GM12878 (cell line): ENCODE data around the gene DCPS. TPM values are rescaled to one million over a fixed set of nuclear protein-coding genes. Genes with fewer than 3 reads are reported as not detected.

Experiments
- ATAC-seq: fragments of 200-7000 bp; cut with Tn5 transposase; 3 replicates; pipeline ENCODE4 v1.9.1; 2020; ENCODE audit warnings: mild to moderate bottlenecking, moderate library complexity
- BruUV-seq: library from RNA; stranded (reverse); fragments of 400-500 nt; replicated peaks from 2 replicates; lab custom pipeline; 2021; lab: Mats Ljungman, UMichigan
- CTCF ChIA-PET: fragments of 300-600 bp; sonication (Branson Sonifier 250); formaldehyde crosslinking; extraction: SDS; loops from one replicate; lab custom pipeline; 2021; ENCODE audit warnings: inconsistent platforms; lab: Yijun Ruan, JAX
- POLR2A ChIA-PET: fragments of 350-600 bp; formaldehyde crosslinking; extraction: SDS; loops from one replicate; lab custom pipeline; 2021; ENCODE audit warnings: inconsistent platforms; lab: Charles Lee
- RAD21 ChIA-PET: fragments of 300-600 bp; sonication (Branson Sonifier 250); formaldehyde crosslinking; loops from one replicate; lab custom pipeline; 2023; ENCODE audit warnings: antibody characterized with exemption; ENCODE audit not compliant: unreplicated experiment; lab: Charles Lee
- SMC1A ChIA-PET: fragments of 300-600 bp; sonication (Branson Sonifier 250); formaldehyde crosslinking; loops from one replicate; lab custom pipeline; 2023; ENCODE audit not compliant: unreplicated experiment, uncharacterized antibody; lab: Charles Lee
- DNase-seq: peaks from one replicate; pipeline ENCODE4 v3.0.0-alpha.2; 2011; ENCODE audit warnings: low read depth, low spot score
- FAIRE-seq: peaks from 3 replicates; lab custom pipeline; 2011; peaks lifted over from hg19 to GRCh38; lab: Jason Lieb, UNC
- H2AFZ ChIP-seq: 2 replicates; pipeline ENCODE4 v1.6.0; 2011; ENCODE audit warnings: low read depth, low read length, control low read depth; ENCODE audit not compliant: control insufficient read depth
- H3K27ac ChIP-seq: 2 replicates; pipeline ENCODE4 v1.5.1; 2011; ENCODE audit warnings: control low read depth; ENCODE audit not compliant: control insufficient read depth, insufficient read depth
- H3K27me3 ChIP-seq, 2 experiments: replicated peaks in 1 of 2; 2 replicates each; pipeline versions ENCODE4 v1.6.0 to v1.6.1; 2011; ENCODE audit warnings: low read length in 1 of 2; ENCODE audit not compliant: control insufficient read depth in 2 of 2, insufficient read depth in 2 of 2
- H3K36me3 ChIP-seq, 2 experiments: 2 replicates each; pipeline ENCODE4 v1.5.1; 2011; ENCODE audit warnings: low read length in 1 of 2; ENCODE audit not compliant: control insufficient read depth in 2 of 2, insufficient read depth in 2 of 2
- H3K4me1 ChIP-seq: 2 replicates; pipeline ENCODE4 v1.6.1; 2011; ENCODE audit warnings: mild to moderate bottlenecking, low read length, moderate library complexity, mixed read lengths; ENCODE audit not compliant: control insufficient read depth, insufficient read depth
- H3K4me2 ChIP-seq: 2 replicates; pipeline ENCODE4 v1.6.0; 2011; ENCODE audit warnings: control low read depth; ENCODE audit not compliant: control insufficient read depth, insufficient read depth
- H3K4me3 ChIP-seq: fragments of 200-600 bp; sonication (generic); 2 replicates; pipeline ENCODE4 v1.5.1; 2016
- H3K79me2 ChIP-seq: 2 replicates; pipeline ENCODE4 v1.6.0; 2011; ENCODE audit warnings: low read length; ENCODE audit not compliant: control insufficient read depth, insufficient read depth
- H3K9ac ChIP-seq: 2 replicates; pipeline ENCODE4 v1.8.0; 2011; ENCODE audit warnings: low read length, control low read depth, mixed read lengths; ENCODE audit not compliant: control insufficient read depth, insufficient read depth
- H3K9me3 ChIP-seq: replicated peaks from 3 replicates; pipeline ENCODE4 v1.5.1; 2011; ENCODE audit warnings: mild to moderate bottlenecking, low read length; ENCODE audit not compliant: control insufficient read depth, insufficient read depth
- H4K20me1 ChIP-seq: 2 replicates; pipeline ENCODE4 v1.6.0; 2011; ENCODE audit not compliant: control insufficient read depth, insufficient read depth
- BCL3 ChIP-seq: IDR thresholded peaks from 2 replicates; pipeline ENCODE4 v1.6.1; 2011; ENCODE audit warnings: borderline replicate concordance, low read depth, mild to moderate bottlenecking, moderate library complexity, low read length; ENCODE audit not compliant: insufficient read depth, poor library complexity, severe bottlenecking
- EED ChIP-seq: sonication (generic); IDR thresholded peaks from 2 replicates; pipeline ENCODE4 v1.6.1; 2016; ENCODE audit warnings: antibody characterized with exemption, low read depth
- IRF3 ChIP-seq: fragments of 450-650 bp; IDR thresholded peaks from 2 replicates; pipeline ENCODE4 v1.6.1; 2014; ENCODE audit warnings: mild to moderate bottlenecking
- RBBP5 ChIP-seq: fragments of 200-600 bp; sonication (generic); conservative IDR thresholded peaks from 2 replicates; pipeline ENCODE4 v1.6.1; 2016
- SMARCA5 ChIP-seq: fragments of 450-650 bp; IDR thresholded peaks from 2 replicates; pipeline ENCODE4 v1.6.1; 2017; ENCODE audit warnings: mild to moderate bottlenecking
- YBX1 ChIP-seq: fragments of 450-650 bp; IDR thresholded peaks from 2 replicates; pipeline ENCODE4 v1.6.1; 2016; ENCODE audit warnings: antibody characterized with exemption
- WGBS: methylation state at CpG from one replicate; pipeline ENCODE4 v1.1.6; 2016; ENCODE audit warnings: low lambda C conversion rate; ENCODE audit not compliant: insufficient replicate concordance, insufficient coverage; ENCODE audit errors: missing lambda C conversion rate; 5-methylcytosine and 5-hydroxymethylcytosine counted together
- in situ Hi-C: fragments of 300-500 bp; cut with MboI; formaldehyde crosslinking; loops from 9 replicates; pipeline ENCODE4 v1.14.3; 2018; ENCODE audit warnings: mixed read lengths
- intact Hi-C: fragments of 100-400 bp; cut with micrococcal nuclease; formaldehyde crosslinking; loops from one replicate; pipeline ENCODE4 v1.14.2; 2022; ENCODE audit not compliant: unreplicated experiment
- polyA plus RNA-seq, 11 experiments: library from polyadenylated mRNA; depleted of rRNA in 4 of 11; unstranded in 6 of 11; stranded (reverse) in 5 of 11; fragments of >200 nt; fragmentation: Nextera tagmentation in 4 of 11; fragmentation: Illumina TruSeq in 1 of 11; extraction: Ambion mirVana in 4 of 11; extraction: Trizol in 1 of 11; gene quantifications; 1 replicate in 1 of 11; 2 replicates in 10 of 11; pipeline versions ENCODE4 v1.2.1 to v1.2.3, GENCODE V29; 2011 to 2016; ENCODE audit warnings: inconsistent platforms in 2 of 11, missing spikeins in 2 of 11, low read depth in 1 of 11
- total RNA-seq, 4 experiments: library from RNA; depleted of rRNA in 3 of 4; stranded (reverse); fragments of >200 nt in 3 of 4; fragmentation: Illumina TruSeq in 1 of 4; extraction: Trizol in 1 of 4; gene quantifications; 2 replicates each; pipeline versions ENCODE4 v1.2.1 to v1.2.3, GENCODE V29; 2013 to 2021
- TF ChIP-seq, protein P1 (sequence below): IDR thresholded peaks from 2 replicates; pipeline ENCODE4 v1.6.1; 2011; ENCODE audit warnings: mild to moderate bottlenecking, low read depth, low read length, moderate library complexity; ENCODE audit not compliant: insufficient replicate concordance
- TF ChIP-seq, protein P2 (sequence below): fragments of 450-650 bp; IDR thresholded peaks from 2 replicates; pipeline ENCODE4 v1.6.1; 2016; ENCODE audit warnings: mild to moderate bottlenecking, moderate library complexity, borderline replicate concordance
- TF ChIP-seq, protein P3 (sequence below): IDR thresholded peaks from 2 replicates; pipeline ENCODE4 v1.6.1; 2011; ENCODE audit warnings: low read depth, mild to moderate bottlenecking, low read length, moderate library complexity, borderline replicate concordance; ENCODE audit errors: extremely low read depth

The DCPS gene
- total and polyA plus RNA-seq, 10 of the 15 experiments (the other 5 are each of a cell fraction or from before 2014, with no cell fraction given) = 23.5 to 101 (median 67.4) TPM

GRCh38 chr11:126348806-126349582 lies 45.1 kb downstream of the DCPS start:
- intact Hi-C loops = no loop called here
- no peak for FAIRE-seq
- H3K79me2 ChIP-seq = peaks cover 10% of the 10 kb centered on the region
- H3K9me3 ChIP-seq = no peaks in the 10 kb centered on the region
- TF ChIP-seq YBX1 (no peak), IRF3 (no peak), SMARCA5 (no peak), BCL3 (no peak), EED (no peak), RBBP5 (no peak)
- TF ChIP-seq, protein P1, sequence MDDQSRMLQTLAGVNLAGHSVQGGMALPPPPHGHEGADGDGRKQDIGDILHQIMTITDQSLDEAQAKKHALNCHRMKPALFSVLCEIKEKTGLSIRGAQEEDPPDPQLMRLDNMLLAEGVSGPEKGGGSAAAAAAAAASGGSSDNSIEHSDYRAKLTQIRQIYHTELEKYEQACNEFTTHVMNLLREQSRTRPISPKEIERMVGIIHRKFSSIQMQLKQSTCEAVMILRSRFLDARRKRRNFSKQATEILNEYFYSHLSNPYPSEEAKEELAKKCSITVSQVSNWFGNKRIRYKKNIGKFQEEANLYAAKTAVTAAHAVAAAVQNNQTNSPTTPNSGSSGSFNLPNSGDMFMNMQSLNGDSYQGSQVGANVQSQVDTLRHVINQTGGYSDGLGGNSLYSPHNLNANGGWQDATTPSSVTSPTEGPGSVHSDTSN = no peak
- TF ChIP-seq, protein P2, sequence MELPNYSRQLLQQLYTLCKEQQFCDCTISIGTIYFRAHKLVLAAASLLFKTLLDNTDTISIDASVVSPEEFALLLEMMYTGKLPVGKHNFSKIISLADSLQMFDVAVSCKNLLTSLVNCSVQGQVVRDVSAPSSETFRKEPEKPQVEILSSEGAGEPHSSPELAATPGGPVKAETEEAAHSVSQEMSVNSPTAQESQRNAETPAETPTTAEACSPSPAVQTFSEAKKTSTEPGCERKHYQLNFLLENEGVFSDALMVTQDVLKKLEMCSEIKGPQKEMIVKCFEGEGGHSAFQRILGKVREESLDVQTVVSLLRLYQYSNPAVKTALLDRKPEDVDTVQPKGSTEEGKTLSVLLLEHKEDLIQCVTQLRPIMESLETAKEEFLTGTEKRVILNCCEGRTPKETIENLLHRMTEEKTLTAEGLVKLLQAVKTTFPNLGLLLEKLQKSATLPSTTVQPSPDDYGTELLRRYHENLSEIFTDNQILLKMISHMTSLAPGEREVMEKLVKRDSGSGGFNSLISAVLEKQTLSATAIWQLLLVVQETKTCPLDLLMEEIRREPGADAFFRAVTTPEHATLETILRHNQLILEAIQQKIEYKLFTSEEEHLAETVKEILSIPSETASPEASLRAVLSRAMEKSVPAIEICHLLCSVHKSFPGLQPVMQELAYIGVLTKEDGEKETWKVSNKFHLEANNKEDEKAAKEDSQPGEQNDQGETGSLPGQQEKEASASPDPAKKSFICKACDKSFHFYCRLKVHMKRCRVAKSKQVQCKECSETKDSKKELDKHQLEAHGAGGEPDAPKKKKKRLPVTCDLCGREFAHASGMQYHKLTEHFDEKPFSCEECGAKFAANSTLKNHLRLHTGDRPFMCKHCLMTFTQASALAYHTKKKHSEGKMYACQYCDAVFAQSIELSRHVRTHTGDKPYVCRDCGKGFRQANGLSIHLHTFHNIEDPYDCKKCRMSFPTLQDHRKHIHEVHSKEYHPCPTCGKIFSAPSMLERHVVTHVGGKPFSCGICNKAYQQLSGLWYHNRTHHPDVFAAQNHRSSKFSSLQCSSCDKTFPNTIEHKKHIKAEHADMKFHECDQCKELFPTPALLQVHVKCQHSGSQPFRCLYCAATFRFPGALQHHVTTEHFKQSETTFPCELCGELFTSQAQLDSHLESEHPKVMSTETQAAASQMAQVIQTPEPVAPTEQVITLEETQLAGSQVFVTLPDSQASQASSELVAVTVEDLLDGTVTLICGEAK = no peak
- TF ChIP-seq, protein P3, sequence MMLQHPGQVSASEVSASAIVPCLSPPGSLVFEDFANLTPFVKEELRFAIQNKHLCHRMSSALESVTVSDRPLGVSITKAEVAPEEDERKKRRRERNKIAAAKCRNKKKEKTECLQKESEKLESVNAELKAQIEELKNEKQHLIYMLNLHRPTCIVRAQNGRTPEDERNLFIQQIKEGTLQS = no peak
- peaks cover 13% of the 10 kb centered on the region; the same call in 1 of the 2 replicates for H3K4me1 ChIP-seq
- ChIA-PET RAD21 (no interaction called here), POLR2A (interaction anchor here (1.2 kb wide), 1 partner anchor 8 kb away, joined by 4 read pairs; no protein-coding TSS in a partner anchor), CTCF (no interaction called here), SMC1A (no interaction called here)
- no peaks in the 10 kb centered on the region for H4K20me1 ChIP-seq
- H3K9ac ChIP-seq = no peak overlapping the region; the same call in 1 of the 2 replicates
- BruUV-seq = no TSS peak
- no peak overlapping the region for H3K4me2 ChIP-seq
- H2AFZ ChIP-seq = no peak overlapping the region
- peaks cover 15 to 17% of the 10 kb centered on the region in 2 experiments; a peak in 3 of 4 replicates for H3K36me3 ChIP-seq
- H3K27ac ChIP-seq = no peak overlapping the region
- H3K4me3 ChIP-seq = no peak overlapping the region
- in situ Hi-C loops = no loop called here
- no peak for ATAC-seq
- DNase-seq = no peak
- 77% methylated on average over 8 of the region's 8 CpGs for WGBS
- H3K27me3 ChIP-seq = no peaks in the 10 kb centered on the region
